ENCODE results near the gene MOCS3.
A peak's percentile ranks its signal among the peaks of the same experiment; 100 is the strongest.

MOCS3 gene

DNA sequence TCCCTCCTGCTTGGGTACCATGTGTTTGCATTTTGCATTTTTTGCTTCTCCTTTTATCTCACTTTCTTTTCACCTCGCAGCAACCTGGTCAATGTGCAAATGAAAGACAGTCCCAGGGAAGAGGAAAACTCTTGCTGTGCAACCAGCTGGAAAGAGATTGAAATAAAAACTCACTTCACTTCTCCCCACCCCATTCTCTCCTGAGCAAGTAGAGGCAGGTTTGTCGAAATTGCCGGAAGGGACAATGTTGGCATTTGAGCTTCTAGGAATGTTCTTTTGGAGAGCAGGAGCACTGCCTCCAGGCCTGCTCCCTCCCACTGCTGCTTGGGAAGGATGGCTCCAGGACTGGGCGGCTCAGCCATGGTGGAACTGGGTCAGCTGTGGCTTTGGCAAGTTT, 33.7 kb downstream of the MOCS3 start:
- no peak overlapping the region for H3K9ac ChIP-seq (ENCODE audit: low read length)
- no peaks in the 10 kb centered on the region for H3K9me3 ChIP-seq (ENCODE audit: control insufficient read depth, low read length)
- no peak overlapping the region for H2BK12ac ChIP-seq (ENCODE audit: low read length in 2 of 2)
- no peak overlapping the region for H2BK5ac ChIP-seq (ENCODE audit: low read depth, low read length, poor library complexity, severe bottlenecking)
- no peak overlapping the region for H3K4me2 ChIP-seq (ENCODE audit: low read length, poor library complexity, severe bottlenecking)
- H3K27ac ChIP-seq (ENCODE audit: low read length, poor library complexity, severe bottlenecking), result no peak overlapping the region
- no peak for DNase-seq
- no peak overlapping the region for H2BK15ac ChIP-seq (ENCODE audit: low read depth, poor library complexity, severe bottlenecking)
- no peak overlapping the region for H3K4ac ChIP-seq (ENCODE audit: low read depth in 1 of 2, low read length in 2 of 2)
- peaks cover 9% of the 10 kb centered on the region for H3K4me1 ChIP-seq (ENCODE audit: control insufficient read depth, insufficient read depth, low read depth, low read length)
- no peak overlapping the region for H2BK120ac ChIP-seq (ENCODE audit: low read depth, low read length)
- H3K79me1 ChIP-seq (replicated peaks; ENCODE audit: low read length, poor library complexity, severe bottlenecking), result no peaks in the 10 kb centered on the region
- H3K27me3 ChIP-seq (ENCODE audit: control insufficient read depth in 1 of 2, insufficient read depth in 1 of 2, low read length in 2 of 2), result peaks cover 6 to 14% of the 10 kb centered on the region in 2 experiments
- H3K36me3 ChIP-seq (ENCODE audit: control insufficient read depth in 1 of 2, insufficient read depth in 2 of 2, low read depth in 1 of 2, low read length in 2 of 2), result no peaks in the 10 kb centered on the region
- H4K8ac ChIP-seq (ENCODE audit: low read length), result no peak overlapping the region
- H3K4me3 ChIP-seq (ENCODE audit: insufficient read depth in 1 of 2, low read depth in 1 of 2, low read length in 2 of 2), result no peak overlapping the region
- no peak overlapping the region for H2AK5ac ChIP-seq (ENCODE audit: low read length, severe bottlenecking)
- no peak overlapping the region for H3K23ac ChIP-seq (ENCODE audit: low read length in 2 of 2)
- no peak overlapping the region for H2AFZ ChIP-seq (ENCODE audit: low read depth, low read length)
- no peak overlapping the region for H3K18ac ChIP-seq (ENCODE audit: low read depth in 1 of 2, low read length in 2 of 2)
- H3K14ac ChIP-seq (ENCODE audit: low read length in 2 of 2), result no peak overlapping the region
- WGBS, result 61% methylated on average over 4 of the region's 4 CpGs
- no peak overlapping the region for H4K91ac ChIP-seq (ENCODE audit: low read length)

DNA sequence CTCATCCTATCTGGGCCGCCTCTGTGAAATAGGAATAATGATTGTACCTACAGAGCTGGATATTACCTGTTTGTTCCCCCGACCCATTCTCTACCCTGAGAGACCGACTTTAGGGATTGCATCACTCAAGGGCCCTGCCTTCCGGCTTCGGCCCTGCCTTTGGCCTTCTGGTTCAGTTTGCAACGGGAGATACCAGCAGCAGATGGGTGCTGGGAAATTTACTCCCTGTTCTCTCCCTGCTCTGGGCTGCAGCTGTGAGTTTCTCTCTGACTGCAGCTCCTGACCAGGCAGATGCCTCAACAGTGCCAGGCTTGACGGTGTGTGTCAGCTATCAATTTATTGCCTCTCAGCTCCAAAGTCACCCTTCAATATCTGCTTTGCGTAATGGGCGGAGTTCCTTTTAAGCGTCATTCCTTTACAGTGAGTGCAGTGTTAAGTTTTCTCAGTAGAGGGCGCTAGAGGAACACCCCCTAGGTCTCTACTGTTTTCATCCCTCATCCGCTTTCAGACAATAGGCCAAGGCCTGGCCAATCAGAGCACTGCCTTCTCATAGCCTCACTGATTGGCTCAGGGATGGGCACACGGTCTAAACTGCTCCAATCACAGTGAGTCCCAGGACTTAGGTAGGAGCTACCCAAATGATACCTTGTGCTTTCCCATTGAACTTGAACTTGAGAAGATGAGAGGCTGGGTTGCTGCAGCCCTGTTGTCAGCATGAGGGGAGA, 34.3 kb downstream of the MOCS3 start:
- Histone ChIP-seq H4K8ac (ENCODE audit: low read length) (peak overlapping the region; percentile 33), H3K79me1 (replicated peaks; ENCODE audit: low read length, poor library complexity, severe bottlenecking) (no peaks in the 10 kb centered on the region), H2AFZ (ENCODE audit: low read depth, low read length) (no peak overlapping the region), H3K36me3 (ENCODE audit: control insufficient read depth in 1 of 2, insufficient read depth in 2 of 2, low read depth in 1 of 2, low read length in 2 of 2) (no peaks in the 10 kb centered on the region), H3K9me3 (ENCODE audit: control insufficient read depth, low read length) (no peaks in the 10 kb centered on the region), H3K18ac (ENCODE audit: low read depth in 1 of 2, low read length in 2 of 2) (no peak overlapping the region), H2BK15ac (ENCODE audit: low read depth, poor library complexity, severe bottlenecking) (no peak overlapping the region), H2AK5ac (ENCODE audit: low read length, severe bottlenecking) (no peak overlapping the region), H3K23ac (ENCODE audit: low read length in 2 of 2) (no peak overlapping the region), H3K4me3 (ENCODE audit: insufficient read depth in 1 of 2, low read depth in 1 of 2, low read length in 2 of 2) (no peak overlapping the region), H3K4ac (ENCODE audit: low read depth in 1 of 2, low read length in 2 of 2) (no peak overlapping the region), H2BK5ac (ENCODE audit: low read depth, low read length, poor library complexity, severe bottlenecking) (no peak overlapping the region), H3K4me2 (ENCODE audit: low read length, poor library complexity, severe bottlenecking) (no peak overlapping the region), H2BK12ac (ENCODE audit: low read length in 2 of 2) (no peak overlapping the region), H3K14ac (ENCODE audit: low read length in 2 of 2) (no peak overlapping the region), H3K27me3 (ENCODE audit: control insufficient read depth in 1 of 2, insufficient read depth in 1 of 2, low read length in 2 of 2) (peaks cover 12 to 18% of the 10 kb centered on the region in 2 experiments), H3K27ac (ENCODE audit: low read length, poor library complexity, severe bottlenecking) (no peak overlapping the region), H4K91ac (ENCODE audit: low read length) (no peak overlapping the region), H3K9ac (ENCODE audit: low read length) (no peak overlapping the region), H2BK120ac (ENCODE audit: low read depth, low read length) (no peak overlapping the region), H3K4me1 (ENCODE audit: control insufficient read depth, insufficient read depth, low read depth, low read length) (peaks cover 9% of the 10 kb centered on the region)
- WGBS, result 46% methylated on average over 13 of the region's 13 CpGs
- peak; percentile 81 for DNase-seq

DNA sequence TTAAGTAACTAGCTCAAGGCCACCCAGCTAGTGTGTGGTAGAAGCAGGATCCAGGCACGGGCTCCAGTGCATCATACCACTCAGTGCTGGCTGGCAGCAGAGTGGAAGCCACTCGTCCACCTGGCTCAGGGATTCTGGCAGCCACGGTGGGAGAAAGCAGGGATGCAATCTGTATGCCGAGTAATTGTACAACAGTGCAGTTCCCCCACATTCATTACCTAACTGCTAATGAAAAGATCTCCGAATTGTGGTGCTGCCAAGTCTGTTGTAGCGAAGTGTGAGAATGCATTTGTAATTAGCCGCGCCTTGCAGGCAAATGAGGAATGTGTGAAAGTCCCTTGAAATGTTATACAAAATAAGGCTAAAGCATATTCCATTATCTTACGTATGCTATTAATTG, 35.3 kb downstream of the MOCS3 start:
- H2BK120ac ChIP-seq (ENCODE audit: low read depth, low read length), result no peak overlapping the region
- no peak overlapping the region for H3K27ac ChIP-seq (ENCODE audit: low read length, poor library complexity, severe bottlenecking)
- H2BK15ac ChIP-seq (ENCODE audit: low read depth, poor library complexity, severe bottlenecking), result no peak overlapping the region
- no peak overlapping the region for H3K14ac ChIP-seq (ENCODE audit: low read length in 2 of 2)
- no peak overlapping the region for H2AFZ ChIP-seq (ENCODE audit: low read depth, low read length)
- no peak overlapping the region for H3K4me3 ChIP-seq (ENCODE audit: insufficient read depth in 1 of 2, low read depth in 1 of 2, low read length in 2 of 2)
- no peak overlapping the region for H2BK5ac ChIP-seq (ENCODE audit: low read depth, low read length, poor library complexity, severe bottlenecking)
- no peak overlapping the region for H3K4ac ChIP-seq (ENCODE audit: low read depth in 1 of 2, low read length in 2 of 2)
- no peak overlapping the region for H2AK5ac ChIP-seq (ENCODE audit: low read length, severe bottlenecking)
- WGBS, result 75% methylated on average over 2 of the region's 9 CpGs
- no peaks in the 10 kb centered on the region for H3K79me1 ChIP-seq (replicated peaks; ENCODE audit: low read length, poor library complexity, severe bottlenecking)
- no peak overlapping the region for H4K91ac ChIP-seq (ENCODE audit: low read length)
- peaks cover 15 to 27% of the 10 kb centered on the region in 2 experiments for H3K27me3 ChIP-seq (ENCODE audit: control insufficient read depth in 1 of 2, insufficient read depth in 1 of 2, low read length in 2 of 2)
- H3K18ac ChIP-seq (ENCODE audit: low read depth in 1 of 2, low read length in 2 of 2), result no peak overlapping the region
- H2BK12ac ChIP-seq (ENCODE audit: low read length in 2 of 2), result no peak overlapping the region
- H3K9me3 ChIP-seq (ENCODE audit: control insufficient read depth, low read length), result no peaks in the 10 kb centered on the region
- peak overlapping the region; percentile 67 for H4K8ac ChIP-seq (ENCODE audit: low read length)
- peaks cover 9% of the 10 kb centered on the region for H3K4me1 ChIP-seq (ENCODE audit: control insufficient read depth, insufficient read depth, low read depth, low read length)
- H3K36me3 ChIP-seq (ENCODE audit: control insufficient read depth in 1 of 2, insufficient read depth in 2 of 2, low read depth in 1 of 2, low read length in 2 of 2), result no peaks in the 10 kb centered on the region
- H3K23ac ChIP-seq (ENCODE audit: low read length in 2 of 2), result no peak overlapping the region
- no peak overlapping the region for H3K4me2 ChIP-seq (ENCODE audit: low read length, poor library complexity, severe bottlenecking)
- no peak for DNase-seq
- no peak overlapping the region for H3K9ac ChIP-seq (ENCODE audit: low read length)

DNA sequence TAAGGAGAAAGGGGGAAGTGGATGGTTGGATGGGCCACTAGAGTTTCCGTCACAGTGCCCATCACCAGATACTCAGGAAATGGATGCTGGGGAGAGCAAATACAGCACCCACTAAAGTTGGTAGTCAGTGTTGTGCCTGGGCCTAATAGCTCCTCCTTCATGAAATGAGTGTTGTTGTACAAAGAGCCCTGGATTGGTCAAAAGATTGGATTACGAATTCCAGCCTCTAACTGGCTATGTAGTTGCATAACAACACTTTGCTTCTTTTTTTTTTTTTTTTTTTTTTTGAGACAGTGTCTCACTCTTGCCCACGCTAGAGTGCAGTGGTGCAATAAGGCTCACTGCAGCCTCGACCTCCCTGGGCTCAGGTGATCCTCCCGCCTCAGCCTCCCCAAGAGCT, 36.9 kb downstream of the MOCS3 start:
- no peaks in the 10 kb centered on the region for H3K79me1 ChIP-seq (replicated peaks; ENCODE audit: low read length, poor library complexity, severe bottlenecking)
- H2AK5ac ChIP-seq (ENCODE audit: low read length, severe bottlenecking), result no peak overlapping the region
- H2BK15ac ChIP-seq (ENCODE audit: low read depth, poor library complexity, severe bottlenecking), result no peak overlapping the region
- H3K36me3 ChIP-seq (ENCODE audit: control insufficient read depth in 1 of 2, insufficient read depth in 2 of 2, low read depth in 1 of 2, low read length in 2 of 2), result no peaks in the 10 kb centered on the region
- H3K4ac ChIP-seq (ENCODE audit: low read depth in 1 of 2, low read length in 2 of 2), result no peak overlapping the region
- H2BK120ac ChIP-seq (ENCODE audit: low read depth, low read length), result no peak overlapping the region
- H3K4me1 ChIP-seq (ENCODE audit: control insufficient read depth, insufficient read depth, low read depth, low read length), result peaks cover 6% of the 10 kb centered on the region
- 94% methylated on average over 2 of the region's 5 CpGs for WGBS
- H3K4me3 ChIP-seq (ENCODE audit: insufficient read depth in 1 of 2, low read depth in 1 of 2, low read length in 2 of 2), result no peak overlapping the region
- no peak overlapping the region for H3K23ac ChIP-seq (ENCODE audit: low read length in 2 of 2)
- no peak overlapping the region for H2AFZ ChIP-seq (ENCODE audit: low read depth, low read length)
- no peak overlapping the region for H2BK12ac ChIP-seq (ENCODE audit: low read length in 2 of 2)
- H4K91ac ChIP-seq (ENCODE audit: low read length), result no peak overlapping the region
- H3K4me2 ChIP-seq (ENCODE audit: low read length, poor library complexity, severe bottlenecking), result no peak overlapping the region
- no peak overlapping the region for H3K9ac ChIP-seq (ENCODE audit: low read length)
- no peak overlapping the region for H4K8ac ChIP-seq (ENCODE audit: low read length)
- H3K9me3 ChIP-seq (ENCODE audit: control insufficient read depth, low read length), result no peaks in the 10 kb centered on the region
- no peak overlapping the region for H3K14ac ChIP-seq (ENCODE audit: low read length in 2 of 2)
- no peak overlapping the region for H2BK5ac ChIP-seq (ENCODE audit: low read depth, low read length, poor library complexity, severe bottlenecking)
- no peak overlapping the region for H3K27ac ChIP-seq (ENCODE audit: low read length, poor library complexity, severe bottlenecking)
- DNase-seq, result peak; percentile 44
- peaks cover 22 to 39% of the 10 kb centered on the region in 2 experiments for H3K27me3 ChIP-seq (ENCODE audit: control insufficient read depth in 1 of 2, insufficient read depth in 1 of 2, low read length in 2 of 2)
- H3K18ac ChIP-seq (ENCODE audit: low read depth in 1 of 2, low read length in 2 of 2), result no peak overlapping the region

Data from mesenchymal stem cell (in vitro differentiated cells and primary cell).